Stimulated activated CD8-positive, alpha-beta memory T cell treated with anti-CD3 and anti-CD28 coated beads, Interleukin-4, amount 100 ng/mL, for 4 hours (primary cell): ENCODE results near the gene PLA2G2C.
A peak's percentile ranks its signal among the peaks of the same experiment; 100 is the strongest.
"Not testable (repeated sequence)": the region's sequence is repeated elsewhere in the genome, so short reads cannot be mapped to it uniquely, and the experiment has no call there.

Experiments
- DNase-seq, 2 donors: peaks; one replicate each; pipeline ENCODE4 v3.0.0-alpha.2; 2020; ENCODE audit warnings: low read depth in 2 of 2, low spot score in 1 of 2

PLA2G2C gene

GRCh38 chr1:20185834-20186782 lies at the start of gene PLA2G2C, which contains the start of gene UBXN10:
Gene PLA2G2C (minus strand): TSS chr1:20186518. CDS start chr1:20177363, 9,155 bp downstream.
Gene UBXN10 (plus strand): TSS chr1:20186096. CDS start chr1:20190562, 4,466 bp downstream.
- no peak for DNase-seq

GRCh38 chr1:20234788-20235535 lies 48.6 kb upstream of the PLA2G2C start:
- DNase-seq = no peak

GRCh38 chr1:20233866-20234265 lies 47.5 kb upstream of the PLA2G2C start:
- no peak for DNase-seq

- DNase-seq = no peak
Measured at GRCh38 chr1:20233394-20233793, 47.1 kb upstream of the PLA2G2C start.

GRCh38 chr1:20232564-20232963 lies 46.2 kb upstream of the PLA2G2C start:
- DNase-seq = not testable (repeated sequence)

GRCh38 chr1:20229171-20229570 lies 42.9 kb upstream of the PLA2G2C start:
- DNase-seq = no peak

GRCh38 chr1:20228314-20228825 lies 42.1 kb upstream of the PLA2G2C start:
- no peak for DNase-seq

GRCh38 chr1:20227704-20228103 lies 41.4 kb upstream of the PLA2G2C start:
- no peak for DNase-seq

- no peak for DNase-seq
Measured at GRCh38 chr1:20224546-20224945, 38.2 kb upstream of the PLA2G2C start.

- no peak for DNase-seq
Measured at GRCh38 chr1:20223551-20224419, 37.5 kb upstream of the PLA2G2C start.

- DNase-seq = no peak
Measured at GRCh38 chr1:20223106-20223505, 36.8 kb upstream of the PLA2G2C start.

- no peak for DNase-seq
Measured at GRCh38 chr1:20220036-20220435, 33.7 kb upstream of the PLA2G2C start.

- not testable (repeated sequence) for DNase-seq
Measured at GRCh38 chr1:20219053-20219452, 32.7 kb upstream of the PLA2G2C start.

- DNase-seq = no peak
Measured at GRCh38 chr1:20216574-20216973, 30.3 kb upstream of the PLA2G2C start.

GRCh38 chr1:20215716-20216115 lies 29.4 kb upstream of the PLA2G2C start:
- DNase-seq = no peak

GRCh38 chr1:20212685-20213331 lies 26.5 kb upstream of the PLA2G2C start:
- DNase-seq = peak; percentile 4

- no peak for DNase-seq
Measured at GRCh38 chr1:20212085-20212684, 25.9 kb upstream of the PLA2G2C start.

GRCh38 chr1:20211511-20211931 lies 25.2 kb upstream of the PLA2G2C start:
- no peak for DNase-seq

- no peak for DNase-seq
Measured at GRCh38 chr1:20210736-20211460, 24.6 kb upstream of the PLA2G2C start.
